H54 (cell line): ENCODE results near the gene TCEAL3.
"Not testable (repeated sequence)": the region's sequence is repeated elsewhere in the genome, so short reads cannot be mapped to it uniquely, and the experiment has no call there.

Experiments used
- DNase-seq: peaks from one replicate; pipeline ENCODE4 v3.0.0; 2011; ENCODE audit warnings: low spot score, mixed read lengths; ENCODE audit not compliant: insufficient read length
- FAIRE-seq: peaks from 3 replicates; lab custom pipeline; 2011; peaks lifted over from hg19 to GRCh38; lab: Jason Lieb, UNC
- POLR2A ChIP-seq: IDR thresholded peaks from 2 replicates; pipeline ENCODE4 v1.6.1; 2011; ENCODE audit warnings: low read depth, mild to moderate bottlenecking, low read length

TCEAL3 gene

GRCh38 chrX:103607364-103608305 is at the start of gene TCEAL3:
Gene TCEAL3 (plus strand): TSS chrX:103607963. CDS start chrX:103609065, 1,102 bp downstream.
- FAIRE-seq: no peak
- 0 out of 2 replicates have a peak, but pooled peaks have one; percentile 24 for TF ChIP-seq POLR2A
- no peak for DNase-seq

- no peak for TF ChIP-seq POLR2A
- DNase-seq: no peak
- no peak for FAIRE-seq
Measured at GRCh38 chrX:103560256-103560655, 47.5 kb upstream of the TCEAL3 start.

GRCh38 chrX:103562801-103563200 is 45.0 kb upstream of the TCEAL3 start:
- TF ChIP-seq POLR2A: no peak
- FAIRE-seq: peak; percentile 76
- DNase-seq: no peak

GRCh38 chrX:103565197-103565596 is 42.6 kb upstream of the TCEAL3 start:
- FAIRE-seq: no peak
- no peak for DNase-seq
- TF ChIP-seq POLR2A: no peak

GRCh38 chrX:103565752-103566151 is 42.0 kb upstream of the TCEAL3 start:
- DNase-seq (no peak), FAIRE-seq (no peak)
- TF ChIP-seq POLR2A: no peak

GRCh38 chrX:103571121-103571520 is 36.6 kb upstream of the TCEAL3 start:
- no peak for TF ChIP-seq POLR2A
- DNase-seq (no peak), FAIRE-seq (no peak)

GRCh38 chrX:103571726-103572125 is 36.0 kb upstream of the TCEAL3 start:
- no peak for DNase-seq
- TF ChIP-seq POLR2A: no peak
- no peak for FAIRE-seq

- FAIRE-seq: no peak
- TF ChIP-seq POLR2A: no peak
Measured at GRCh38 chrX:103573202-103573601, 34.6 kb upstream of the TCEAL3 start.

GRCh38 chrX:103584596-103584995 is 23.2 kb upstream of the TCEAL3 start:
- no peak for TF ChIP-seq POLR2A
- DNase-seq (no peak), FAIRE-seq (no peak)

More at GRCh38 chrX:103573202-103573601, 34.6 kb upstream of the TCEAL3 start:
- no peak for DNase-seq

- DNase-seq (peak; percentile 30), FAIRE-seq (no peak)
- peak; percentile 38 for TF ChIP-seq POLR2A
Measured at GRCh38 chrX:103585411-103586313, 22.1 kb upstream of the TCEAL3 start, which contains the start of gene TCEAL4. Gene TCEAL4 (plus strand): TSS chrX:103585515. CDS start chrX:103586676, 1,161 bp downstream.

- FAIRE-seq (no peak), DNase-seq (no peak)
- no peak for TF ChIP-seq POLR2A
Measured at GRCh38 chrX:103586314-103586646, 21.5 kb upstream of the TCEAL3 start.

GRCh38 chrX:103586659-103587058 is 21.1 kb upstream of the TCEAL3 start:
- TF ChIP-seq POLR2A: no peak
- FAIRE-seq (no peak), DNase-seq (no peak)

- not testable (repeated sequence) for DNase-seq, FAIRE-seq
Measured at GRCh38 chrX:103592295-103592694, 15.5 kb upstream of the TCEAL3 start.

- DNase-seq, FAIRE-seq: not testable (repeated sequence)
Measured at GRCh38 chrX:103595202-103595601, 12.6 kb upstream of the TCEAL3 start.
